NCI-H2171 (cell line): Measurements from ENCODE around the gene TCP11L2.
"Not testable (repeated sequence)": the region's sequence is repeated elsewhere in the genome, so short reads cannot be mapped to it uniquely, and the experiment has no call there.

ENCODE experiments used
- DNase-seq: peaks from one replicate; lab custom pipeline; 2025; lab: John Stamatoyannopoulos, UW

The TCP11L2 gene

DNA sequence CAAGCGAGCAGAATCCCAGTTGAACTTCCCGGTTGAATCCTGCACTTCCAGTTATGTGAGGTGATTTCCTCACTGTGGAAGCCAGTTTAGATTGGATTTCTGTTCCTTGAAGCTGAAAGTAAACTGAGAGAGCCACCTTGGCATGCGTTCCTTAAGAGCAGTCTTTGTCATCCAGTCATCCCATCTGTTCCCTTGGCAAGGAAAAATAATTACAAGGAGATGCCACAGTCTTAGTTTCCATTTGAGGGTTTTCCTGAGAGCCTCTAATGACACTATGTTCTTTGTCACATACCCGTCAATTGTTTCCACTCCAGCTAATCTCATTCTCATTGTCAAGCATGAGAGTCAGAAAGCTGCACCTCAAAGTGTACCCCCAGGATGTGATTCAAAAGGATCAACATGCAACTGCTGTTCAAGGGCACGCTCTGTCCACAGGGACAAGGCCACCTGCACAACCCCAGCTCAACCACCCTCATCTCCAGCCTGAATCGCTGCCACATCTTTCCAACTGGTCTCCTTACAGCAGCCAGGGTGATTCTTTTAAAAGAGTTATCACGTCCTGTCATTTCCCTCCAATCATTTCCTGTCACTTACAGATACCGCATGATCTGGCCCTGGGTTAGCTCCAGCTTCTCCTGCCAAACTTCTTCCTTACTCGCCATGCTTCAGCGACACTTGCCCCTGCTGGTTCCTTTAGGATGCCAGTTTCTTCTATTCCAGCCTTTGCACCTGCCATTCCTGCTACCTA lies 18.0 kb upstream of the TCP11L2 start:
- DNase-seq: peak; percentile 65

DNA sequence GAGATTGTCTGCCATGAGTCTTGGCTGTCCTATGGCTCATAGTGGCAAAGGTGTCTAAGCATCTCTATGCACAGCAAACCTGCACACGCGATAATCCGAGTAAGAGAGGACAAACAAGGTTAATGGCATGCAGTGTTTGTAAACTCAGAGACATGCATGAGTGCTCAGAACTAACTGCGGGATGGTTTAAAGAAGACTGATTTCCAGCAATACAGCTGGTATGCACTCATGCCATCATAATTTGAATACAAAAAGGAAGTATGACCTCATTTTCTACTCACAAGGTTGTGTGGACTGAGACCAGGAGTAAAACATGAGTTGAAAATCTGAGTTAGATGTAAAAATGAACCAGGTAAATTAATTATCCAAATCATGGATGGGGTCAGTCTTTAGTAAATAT lies 16.6 kb upstream of the TCP11L2 start:
- no peak for DNase-seq

DNA sequence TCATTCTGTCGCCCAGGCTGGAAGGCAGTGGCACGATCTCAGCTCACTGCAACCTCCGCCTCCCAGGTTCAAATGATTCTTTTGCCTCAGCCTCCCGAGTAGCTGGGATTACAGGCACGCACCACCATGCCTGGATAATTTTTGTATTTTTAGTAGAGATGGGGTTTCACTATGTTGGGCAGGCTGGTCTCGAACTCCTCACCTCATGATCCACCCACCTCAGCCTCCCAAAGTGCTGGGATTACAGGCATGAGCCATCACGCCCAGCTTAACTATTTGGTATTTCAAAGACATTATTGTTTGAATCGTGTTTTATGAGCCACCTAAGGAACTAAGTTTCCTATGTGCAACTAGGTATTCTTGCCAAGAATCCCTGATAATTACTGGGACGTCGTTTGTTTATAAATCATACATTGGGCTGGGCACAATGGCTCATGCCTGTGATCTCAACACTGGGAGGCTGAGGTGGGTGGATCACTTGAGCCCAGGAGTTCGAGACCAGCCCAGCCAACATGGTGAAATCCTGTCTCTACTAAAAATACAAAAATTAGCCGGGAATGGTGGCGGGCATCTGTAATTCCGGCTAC lies 15.9 kb upstream of the TCP11L2 start:
- DNase-seq: not testable (repeated sequence)

DNA sequence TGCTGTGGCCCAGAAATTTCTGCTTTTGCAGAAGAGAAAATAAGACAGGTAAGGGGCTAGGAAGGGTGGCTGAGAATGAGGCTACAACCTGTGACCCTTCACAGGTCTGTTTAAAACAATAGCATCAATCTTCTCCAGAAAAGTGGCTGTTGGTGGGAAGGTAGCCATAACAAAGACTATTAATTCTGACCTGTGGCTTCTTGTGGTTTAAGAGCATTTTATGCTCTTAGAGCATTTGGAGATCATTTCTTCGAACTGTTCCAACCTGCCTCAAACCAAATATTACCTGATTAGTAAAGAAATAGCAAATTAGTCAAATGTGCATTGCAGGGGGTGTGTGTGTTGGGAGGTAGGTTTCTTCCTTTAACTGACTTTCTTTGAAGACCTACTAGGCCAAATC lies 15.2 kb upstream of the TCP11L2 start:
- DNase-seq: no peak

DNA sequence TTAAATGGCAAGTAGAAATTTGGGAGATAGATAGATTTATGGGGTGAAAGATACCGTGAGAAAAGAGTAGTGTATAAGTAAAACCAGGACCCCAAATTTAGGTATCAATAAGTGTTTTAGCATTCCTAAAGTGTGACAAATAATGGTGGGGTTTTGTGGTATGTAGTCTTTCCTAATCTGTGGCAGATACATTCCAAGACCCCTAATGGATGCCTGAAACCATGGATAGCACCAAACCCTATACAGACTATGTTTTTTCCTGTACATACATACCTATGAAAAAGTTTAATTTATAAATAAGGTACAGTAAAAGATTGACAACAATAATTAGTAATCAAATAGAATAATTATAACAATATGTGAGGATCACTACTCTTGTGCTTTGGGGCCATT lies 14.4 kb upstream of the TCP11L2 start:
- no peak for DNase-seq

DNA sequence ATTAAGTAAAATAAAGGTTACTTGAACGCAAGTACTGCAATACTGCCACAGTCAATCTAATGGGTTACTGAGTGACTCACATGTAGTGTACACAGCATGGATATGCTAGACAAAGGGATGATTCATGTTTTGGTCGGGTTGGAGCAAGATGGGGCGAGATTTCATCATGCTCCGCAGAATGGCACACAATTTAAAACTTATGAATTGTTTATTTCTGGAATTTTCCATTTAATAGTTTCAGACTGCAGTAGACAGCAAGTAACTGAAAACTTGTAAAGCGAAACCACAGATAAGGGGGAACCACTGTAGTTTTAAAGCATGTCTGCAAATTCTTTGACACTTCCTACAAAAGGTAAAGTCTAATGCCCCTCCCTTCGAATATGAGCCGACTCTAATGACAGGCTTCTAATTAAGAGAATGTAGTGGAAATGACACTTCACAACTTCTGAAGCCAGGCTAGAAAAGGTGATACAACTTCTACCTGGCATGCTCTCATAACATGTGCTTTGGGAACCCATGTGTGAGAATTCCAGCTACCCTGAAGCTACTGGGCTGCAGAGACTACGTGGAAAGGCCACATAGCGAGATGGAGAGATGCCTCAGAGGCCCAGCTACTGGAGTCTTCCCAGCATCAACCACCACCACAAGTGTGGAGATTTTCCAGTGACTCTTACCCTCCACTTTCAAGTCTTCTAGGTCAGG lies 13.9 kb upstream of the TCP11L2 start:
- DNase-seq: no peak

DNA sequence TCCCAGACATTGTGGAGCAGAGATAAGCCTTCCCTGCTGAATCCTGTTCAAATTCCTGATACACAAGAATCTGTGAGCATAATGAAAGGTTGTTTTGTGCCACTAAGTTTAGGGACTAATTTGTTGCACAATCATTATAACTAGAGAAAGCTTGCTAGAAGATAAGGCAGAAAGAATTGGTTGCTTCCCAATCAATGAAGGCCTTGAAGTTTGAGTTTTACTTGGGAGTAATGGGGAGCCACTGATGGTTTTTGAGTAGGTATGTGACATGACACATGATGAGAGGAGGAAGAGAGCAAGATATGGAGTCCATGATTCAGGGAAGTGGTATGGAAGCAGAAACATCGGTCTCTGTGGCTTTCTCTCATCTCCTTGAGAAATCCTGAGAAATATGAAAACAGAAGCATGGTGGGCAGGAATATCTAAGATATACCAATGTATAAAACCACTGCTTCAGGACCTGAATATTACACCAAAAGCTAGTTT lies 13.3 kb upstream of the TCP11L2 start:
- no peak for DNase-seq

DNA sequence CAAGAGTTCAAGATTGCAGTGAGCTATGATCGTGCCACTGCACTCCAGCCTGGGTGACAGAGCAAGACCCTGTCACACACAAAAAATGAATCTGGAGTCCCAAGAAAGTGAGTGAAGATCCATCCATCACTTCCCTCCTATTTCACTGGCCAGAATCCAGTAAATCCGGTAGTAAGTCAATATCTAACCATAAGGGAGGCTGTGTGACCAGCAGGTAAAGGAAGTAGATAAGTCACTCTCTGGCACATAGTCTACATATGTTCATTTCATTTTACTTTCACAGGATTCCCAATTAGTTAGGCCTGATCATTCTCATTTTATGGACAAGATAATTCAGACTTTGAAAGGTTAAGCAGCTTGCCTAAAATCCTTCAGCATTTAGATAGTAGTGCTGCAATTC lies 11.9 kb upstream of the TCP11L2 start:
- no peak for DNase-seq

DNA sequence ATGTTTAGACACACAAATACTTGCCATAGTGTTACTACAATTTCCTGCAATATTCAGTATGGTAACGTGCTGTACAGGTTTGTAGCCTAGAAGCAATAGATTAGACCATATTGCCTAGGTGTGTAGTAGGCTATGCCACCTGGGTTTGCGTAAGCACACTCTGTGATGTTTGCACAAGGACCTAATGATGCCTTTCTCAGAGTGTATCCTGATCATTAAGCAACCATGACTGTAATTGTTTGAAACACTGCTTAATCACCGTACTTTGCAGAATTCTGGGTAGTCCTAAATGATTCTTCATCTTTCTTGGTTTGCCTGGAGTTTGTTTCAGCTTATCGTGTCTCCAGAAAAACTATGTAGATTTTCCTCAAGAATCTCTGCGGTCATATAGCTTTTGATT lies 11.2 kb upstream of the TCP11L2 start:
- DNase-seq: no peak

DNA sequence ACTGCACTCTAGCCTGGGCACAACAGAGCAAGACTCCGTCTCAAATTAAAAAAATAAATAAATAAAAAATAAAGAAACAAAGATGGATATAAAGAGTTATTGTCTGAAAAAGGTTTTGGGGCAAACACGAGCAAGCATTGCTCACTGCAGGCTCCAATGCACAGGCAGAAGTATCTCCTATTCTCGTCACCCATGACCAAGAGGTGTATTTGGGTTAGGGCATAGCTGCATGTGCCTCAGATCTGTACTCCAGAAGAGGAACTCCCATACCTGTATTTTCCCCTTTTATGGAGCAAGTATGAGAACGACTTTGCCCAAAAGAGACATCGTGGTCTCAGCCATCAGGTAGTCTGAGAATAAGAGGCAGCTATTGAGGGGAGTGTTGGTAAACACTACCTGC lies 10.2 kb upstream of the TCP11L2 start:
- no peak for DNase-seq

DNA sequence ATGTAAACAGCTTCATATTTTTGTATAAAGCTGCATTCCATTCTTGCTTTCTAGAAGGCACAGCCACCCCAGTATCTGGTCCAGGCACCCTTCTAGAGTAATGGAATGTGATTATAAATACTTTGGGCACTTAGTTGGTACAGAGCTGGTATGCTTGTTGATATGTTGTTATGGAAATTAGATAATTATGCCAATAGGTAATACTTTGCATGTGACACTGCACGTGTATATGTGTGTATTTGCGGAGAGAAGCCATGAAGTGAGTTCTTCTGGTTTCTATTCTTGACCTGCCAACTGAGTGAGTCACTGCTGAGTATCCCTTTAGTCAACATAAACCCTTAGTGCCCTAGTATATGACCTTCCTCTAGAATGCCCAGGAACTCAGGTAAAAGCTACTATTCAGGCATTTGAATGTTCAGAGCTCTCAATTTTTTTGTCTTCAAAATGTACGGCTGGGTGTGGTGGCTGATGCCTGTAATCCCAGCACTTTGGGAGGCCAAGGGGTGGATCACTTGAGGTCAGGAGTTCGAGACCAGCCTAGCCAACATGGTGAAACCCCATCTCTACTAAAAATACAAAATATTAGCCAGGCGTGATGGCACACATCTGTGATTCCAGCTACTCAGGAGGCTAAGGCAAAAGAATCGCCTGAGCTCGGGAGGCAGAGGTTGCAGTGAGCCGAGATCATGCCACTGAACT lies 6.2 kb upstream of the TCP11L2 start:
- no peak for DNase-seq

DNA sequence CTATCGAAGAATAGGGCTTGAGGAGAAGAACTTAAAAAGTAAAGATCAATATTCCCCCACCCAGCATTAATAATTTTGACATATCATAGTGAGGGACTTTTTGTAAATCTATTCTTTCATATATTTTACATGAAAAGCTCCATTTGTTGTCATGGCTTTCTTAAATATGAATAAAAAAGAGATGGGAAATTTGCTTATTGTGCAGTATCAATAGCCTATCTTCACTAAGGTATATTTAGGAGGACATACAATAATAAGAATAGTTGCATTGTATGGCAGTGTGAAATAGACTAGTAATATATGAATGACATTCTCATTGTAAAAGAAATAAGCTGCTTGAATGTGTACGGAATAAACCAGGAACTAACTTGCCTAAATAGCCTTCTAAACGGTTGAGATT lies 5.5 kb upstream of the TCP11L2 start:
- no peak for DNase-seq

DNA sequence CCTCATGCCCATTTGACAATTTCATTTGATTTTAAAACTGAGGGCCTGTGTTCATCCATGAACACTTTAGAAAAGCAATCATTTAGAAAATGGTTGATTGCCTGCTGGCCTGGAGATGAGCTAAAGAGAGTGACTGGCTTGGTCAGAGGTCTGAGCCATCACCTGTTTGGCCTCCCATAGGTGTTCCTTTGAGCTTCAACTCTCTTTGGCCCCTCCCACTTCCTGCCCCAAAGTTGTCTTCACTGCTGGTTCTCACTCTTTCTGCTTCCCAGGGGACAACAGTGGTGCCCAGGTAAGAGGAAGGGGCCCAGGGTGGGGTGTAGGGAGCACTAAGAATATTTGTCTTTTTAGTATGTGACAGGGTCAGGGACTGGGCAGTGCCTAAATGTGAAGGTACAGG lies 4.9 kb upstream of the TCP11L2 start:
- DNase-seq: no peak

DNA sequence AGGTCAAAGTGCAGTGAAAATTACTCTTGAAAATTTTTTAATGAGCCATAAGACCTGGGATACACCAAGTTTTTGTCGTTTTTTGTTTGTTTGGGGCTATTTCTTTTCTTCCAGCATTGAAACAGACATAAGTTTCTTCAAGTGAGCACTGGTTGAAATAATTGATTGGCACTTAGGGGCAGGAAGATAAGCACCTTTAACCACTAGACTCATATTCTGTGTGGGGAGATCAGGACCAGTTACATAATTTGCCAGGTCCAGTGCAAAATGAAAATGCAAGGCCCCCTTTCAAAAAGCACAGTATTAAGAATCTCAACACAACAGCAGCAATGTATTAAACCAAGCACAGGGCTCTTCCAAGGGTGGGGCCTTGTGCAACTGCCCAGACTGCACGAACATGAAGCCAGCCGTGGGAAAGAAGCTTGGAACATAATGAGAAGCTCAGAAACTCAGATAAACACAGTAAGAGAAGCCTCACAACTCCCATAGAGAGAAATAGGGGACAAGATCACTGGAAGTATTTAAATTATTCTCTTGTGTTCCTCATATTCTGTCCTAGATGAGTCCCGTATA lies 3.2 kb upstream of the TCP11L2 start:
- no peak for DNase-seq

DNA sequence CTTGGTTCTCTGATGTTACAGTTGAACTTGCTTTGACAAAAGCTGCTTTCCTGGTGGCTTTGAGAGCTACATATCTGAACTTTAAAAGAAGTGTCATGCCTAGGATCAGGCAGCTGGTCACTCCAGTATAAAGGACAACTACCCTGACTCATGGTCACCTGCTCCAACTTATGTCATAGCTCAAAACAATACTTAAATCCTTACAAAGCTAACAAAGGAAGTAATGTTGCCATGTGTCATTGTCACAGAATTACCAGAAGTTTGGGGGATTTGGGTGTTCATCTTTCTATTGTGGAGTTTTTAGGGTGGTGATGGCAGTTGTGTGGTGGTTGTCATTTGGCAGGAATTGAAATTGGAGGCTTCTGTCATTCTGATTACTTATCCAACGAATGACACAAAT lies 1.8 kb upstream of the TCP11L2 start:
- DNase-seq: no peak

DNA sequence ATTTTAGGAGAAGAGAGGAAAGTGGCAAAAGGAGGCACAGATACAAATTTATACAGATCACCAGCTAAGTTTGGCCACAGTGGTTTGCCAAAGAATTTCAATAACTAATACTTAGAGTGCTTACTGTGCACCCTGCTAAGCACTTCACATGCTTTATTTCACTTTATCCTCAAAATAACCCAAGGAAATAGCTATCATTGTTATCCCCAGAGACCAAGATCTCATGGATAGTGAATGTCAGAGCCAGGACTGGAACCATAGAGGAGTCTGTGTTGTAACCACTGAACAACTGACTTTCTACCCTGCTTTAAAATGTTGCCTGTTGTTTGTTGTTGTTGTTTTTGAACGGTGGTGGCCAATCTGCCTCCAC lies 1.3 kb upstream of the TCP11L2 start:
- peak; percentile 34 for DNase-seq

DNA sequence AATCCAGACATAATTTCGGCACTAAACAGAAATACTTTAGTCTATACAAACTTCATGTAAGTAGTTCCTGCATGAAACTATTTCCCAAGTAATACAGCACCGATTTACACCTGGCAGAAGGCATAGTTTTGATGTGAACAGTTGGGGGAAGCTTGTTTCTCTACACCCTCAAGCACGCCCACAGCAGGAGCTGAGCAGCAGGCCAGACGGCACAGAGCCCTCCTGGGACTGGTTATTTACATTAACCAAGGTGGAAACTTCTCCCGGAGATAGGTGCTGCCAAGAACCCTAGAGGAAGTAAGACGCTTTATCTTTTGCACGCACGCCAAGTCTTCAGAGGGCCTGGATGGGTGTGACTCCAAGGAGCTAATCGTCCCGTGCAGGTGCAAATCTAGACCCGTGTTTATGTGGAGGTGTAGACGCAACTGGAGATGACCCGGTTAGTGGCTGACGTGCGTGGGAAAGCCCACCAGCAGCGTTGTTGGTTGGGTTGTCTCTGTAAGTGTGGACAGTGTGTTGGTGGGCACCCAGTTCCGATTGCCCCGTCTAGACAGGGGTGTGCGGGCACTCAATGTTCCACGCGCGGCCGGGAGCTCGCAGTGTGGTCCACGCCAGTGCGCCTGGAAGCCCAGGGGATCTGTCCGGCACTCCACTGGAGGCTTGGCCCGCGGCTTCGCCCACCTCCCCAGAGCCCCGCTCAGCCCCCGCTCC lies 767 bp upstream of the TCP11L2 start:
- DNase-seq: peak; percentile 95

DNA sequence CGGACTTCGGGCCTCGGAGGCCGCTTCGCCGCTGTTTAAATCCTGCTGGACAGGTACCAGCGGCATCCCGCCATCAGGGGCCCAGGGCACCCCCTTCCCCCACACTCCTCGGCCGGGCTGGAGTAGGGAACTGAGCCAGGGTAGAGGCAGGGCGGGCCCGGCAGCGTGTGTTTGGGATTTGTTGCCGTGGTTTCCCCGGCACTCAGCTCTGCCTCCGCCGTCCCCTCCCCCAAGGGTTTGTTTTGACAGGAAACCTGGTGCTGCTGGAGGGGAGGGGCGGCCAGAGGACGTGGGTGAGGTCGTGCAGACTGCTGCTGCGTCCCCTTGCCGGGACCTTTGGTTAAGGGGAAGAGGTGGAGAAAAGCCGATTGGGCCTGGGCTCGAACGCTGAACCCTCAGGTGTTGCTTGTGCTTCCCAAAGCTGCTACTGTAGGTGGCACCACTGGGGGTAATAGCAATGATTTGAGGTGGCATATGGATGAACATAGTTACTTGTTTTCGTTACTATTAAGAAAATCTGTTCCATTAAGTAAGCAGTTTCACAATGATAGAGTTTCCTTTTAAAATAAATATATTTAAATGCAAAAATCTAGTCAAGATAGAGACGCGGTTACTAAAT lies 778 bp downstream of the TCP11L2 start:
- peak; percentile 69 for DNase-seq

DNA sequence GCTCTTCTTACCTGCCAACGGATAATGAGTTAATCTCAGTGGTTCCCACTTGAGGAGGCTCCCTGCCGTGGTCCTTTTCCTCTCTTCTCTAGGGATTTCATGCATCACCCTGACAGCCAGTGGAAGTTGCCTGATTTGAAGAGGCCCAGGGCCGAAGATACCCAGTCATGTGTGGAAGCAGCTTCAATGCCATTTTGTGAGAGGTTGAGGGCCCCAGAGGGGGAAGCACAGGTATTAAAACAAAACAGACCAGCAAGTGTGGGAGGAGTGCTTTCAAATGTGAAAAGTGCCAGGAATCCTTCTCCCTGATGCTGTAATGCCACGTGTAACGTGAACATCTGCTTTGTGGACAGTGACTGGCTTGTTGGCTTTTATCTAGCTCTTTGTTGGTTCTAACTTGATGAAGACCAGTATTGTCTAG lies 1.5 kb downstream of the TCP11L2 start:
- no peak for DNase-seq

DNA sequence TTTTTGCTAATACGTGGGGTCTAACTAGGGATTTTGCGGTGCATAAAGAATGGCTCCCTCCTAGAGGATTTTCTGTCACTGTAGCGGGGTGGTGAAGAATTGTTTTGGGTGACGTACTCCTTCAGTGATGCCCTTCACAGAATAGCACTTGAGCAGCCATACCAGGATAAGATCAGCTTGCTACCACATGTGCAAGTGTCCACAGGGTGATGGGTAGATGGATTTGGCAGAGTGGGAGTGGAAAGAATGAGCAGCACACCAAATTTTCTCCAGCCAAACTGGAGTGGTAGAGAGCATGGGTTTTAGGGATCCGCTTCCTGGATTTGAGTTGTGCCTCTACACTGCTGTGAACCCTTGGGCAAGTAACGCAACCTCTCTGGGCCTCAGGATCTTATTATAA lies 2.3 kb downstream of the TCP11L2 start:
- DNase-seq: no peak

DNA sequence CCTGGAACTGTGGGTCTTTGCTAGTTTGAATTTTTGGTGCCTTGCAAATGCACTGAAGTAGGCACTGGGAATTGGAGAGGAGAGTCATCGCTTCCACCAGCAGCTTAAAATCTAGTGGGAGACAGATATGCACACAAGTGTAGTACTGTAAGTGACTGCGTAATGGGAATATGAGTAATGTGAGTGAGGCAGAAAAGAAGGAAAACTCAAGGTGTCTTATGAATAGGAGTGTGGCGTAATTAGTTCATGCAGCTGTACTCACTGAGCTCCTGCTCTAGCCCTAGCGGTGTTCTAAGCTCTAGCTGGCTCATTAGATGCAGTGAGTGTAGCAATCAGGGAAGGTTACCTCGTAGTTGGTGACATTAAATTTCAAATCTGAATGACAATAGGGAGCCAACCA lies 2.8 kb downstream of the TCP11L2 start:
- no peak for DNase-seq
